Kidney (tissue), 14 donors: ENCODE data around the gene MACC1. TPM values are rescaled to one million over a fixed set of nuclear protein-coding genes. Genes with fewer than 3 reads are reported as not detected.
"Not testable (repeated sequence)": the region's sequence is repeated elsewhere in the genome, so short reads cannot be mapped to it uniquely, and the experiment has no call there.

ENCODE experiments used
- DNase-seq, 5 donors: peaks; one replicate each; pipeline ENCODE4 v3.0.0-alpha.2; 2013 to 2020
- FAIRE-seq: peaks from 2 replicates; lab custom pipeline; 2012; peaks lifted over from hg19 to GRCh38; lab: Jason Lieb, UNC
- H3K27ac ChIP-seq, 2 donors: one replicate each; pipeline ENCODE4 v1.7.0; 2013; ENCODE audit warnings: low read depth in 2 of 2, low read length in 2 of 2, inconsistent platforms in 1 of 2
- H3K27me3 ChIP-seq: one replicate; pipeline ENCODE4 v1.7.1; 2013; ENCODE audit warnings: low read length, inconsistent platforms; ENCODE audit not compliant: control insufficient read depth, insufficient read depth
- H3K36me3 ChIP-seq, 3 donors: one replicate each; pipeline versions ENCODE4 v1.7.0 to v1.7.1; 2013; ENCODE audit warnings: low read length in 3 of 3, control low read depth in 1 of 3, inconsistent platforms in 1 of 3; ENCODE audit not compliant: insufficient read depth in 3 of 3, control insufficient read depth in 2 of 3
- H3K4me1 ChIP-seq, 3 donors: one replicate each; pipeline versions ENCODE4 v1.7.0 to v1.7.1; 2013; ENCODE audit warnings: low read length in 3 of 3, inconsistent platforms in 1 of 3, low read depth in 1 of 3; ENCODE audit not compliant: control insufficient read depth in 2 of 3, insufficient read depth in 2 of 3
- H3K4me3 ChIP-seq, 3 donors: one replicate each; pipeline versions ENCODE4 v1.7.0 to v1.8.1; 2013; ENCODE audit warnings: low read length in 3 of 3, control low read depth in 1 of 3, inconsistent platforms in 1 of 3
- H3K9ac ChIP-seq, 3 donors: one replicate each; pipeline versions ENCODE4 v1.7.0 to v1.7.1; 2013; ENCODE audit warnings: low read length in 3 of 3, control low read depth in 1 of 3, inconsistent platforms in 1 of 3
- H3K9me3 ChIP-seq, 3 donors: one replicate each; pipeline versions ENCODE4 v1.7.0 to v1.7.1; 2013; ENCODE audit warnings: low read length in 3 of 3, control low read depth in 1 of 3, inconsistent platforms in 1 of 3; ENCODE audit not compliant: control insufficient read depth in 2 of 3, insufficient read depth in 1 of 3
- CTCF ChIP-seq: IDR thresholded peaks from 3 replicates; pipeline ENCODE4 v1.5.1; 2012; ENCODE audit warnings: mild to moderate bottlenecking, moderate library complexity, borderline replicate concordance; ENCODE audit not compliant: insufficient read depth; ENCODE audit errors: extremely low read depth
- intact Hi-C: fragments of 100-400 bp; cut with DNase I; formaldehyde crosslinking; loops from one replicate; pipeline ENCODE4 v1.11.1; 2022
- polyA plus RNA-seq: library from polyadenylated mRNA; stranded (reverse); fragments of 350-450 nt; fragmentation: Illumina TruSeq; extraction: RNeasy Lipid Tissue Mini Kit (QIAGEN cat#74804); gene quantifications from one replicate; pipeline ENCODE4 v1.2.3, GENCODE V29; 2014; ENCODE audit warnings: low read depth, low replicate concordance; ENCODE audit not compliant: insufficient read depth
- total RNA-seq: library from RNA; stranded (reverse); fragmentation: NEBNext Ultra II Directional; extraction: Animal tissue kit (Norgen Biotek cat#: 25700); gene quantifications from one replicate; pipeline ENCODE4 v1.2.1, GENCODE V29; 2021
- donor health status: control.
- donor health status: control.
- donor health status: control.
- donor health status: control.
- donor health status: control.
- donor health status: DM: yes; HTN: yes; CAD: no.
- donor health status: Normal renal cell carcinoma (clear cell type).

MACC1 gene
- total and polyA plus RNA-seq, 2 donors from 2014 or later, result 3.7 to 72.6 TPM

DNA sequence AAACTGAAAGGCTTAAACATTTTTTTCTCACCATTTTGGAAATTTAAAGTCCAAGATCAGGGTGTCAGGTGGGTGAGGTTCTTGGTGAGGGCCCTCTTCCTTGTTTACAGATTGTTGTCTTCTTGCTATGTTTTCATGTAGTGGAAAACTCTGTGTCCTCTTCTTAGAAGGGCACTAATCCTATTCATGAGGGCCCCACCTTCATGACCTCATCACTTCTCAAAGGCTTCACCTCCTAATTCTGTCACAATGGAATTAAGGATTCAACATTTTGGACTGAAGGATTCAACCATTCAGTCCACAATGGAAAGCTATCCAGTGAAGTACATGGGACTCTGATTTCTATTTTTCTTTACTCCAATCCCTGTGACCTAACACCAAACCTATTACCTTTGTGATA is 27.3 kb downstream of the MACC1 start:
- intact Hi-C loops, result no loop called here

DNA sequence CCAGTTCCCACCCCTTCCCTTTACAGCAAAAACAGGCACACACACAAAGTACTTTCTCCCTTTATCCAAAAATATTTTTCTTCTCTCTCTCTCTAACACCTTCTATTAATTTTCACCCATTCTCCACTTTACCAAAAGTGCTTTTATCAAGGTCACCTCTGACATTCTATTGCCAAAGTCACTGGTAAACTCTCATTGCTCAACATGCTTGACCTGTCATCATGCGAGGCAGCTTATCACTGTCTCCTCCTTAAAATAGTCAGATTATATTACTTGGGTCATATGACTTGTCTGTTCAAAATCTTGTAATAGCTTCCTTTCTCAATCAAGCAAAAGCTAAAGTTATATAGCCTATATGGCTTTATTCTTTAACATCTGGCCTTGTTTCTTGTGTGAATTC is 28.6 kb downstream of the MACC1 start:
- no peaks in the 10 kb centered on the region for H3K27me3 ChIP-seq
- H3K27ac ChIP-seq, result no peak overlapping the region
- H3K4me1 ChIP-seq, result peaks cover 0 to 2% (median 0%) of the 10 kb centered on the region in 3 donors
- no peak overlapping the region for H3K9ac ChIP-seq
- H3K9me3 ChIP-seq, result peaks cover 0 to 8% (median 0%) of the 10 kb centered on the region in 3 donors
- no peaks in the 10 kb centered on the region for H3K36me3 ChIP-seq
- no peak for TF ChIP-seq CTCF
- intact Hi-C loops, result no loop called here
- FAIRE-seq (no peak), DNase-seq (no peak)
- H3K4me3 ChIP-seq, result no peak overlapping the region

More for the DNA sequence above, 27.3 kb downstream of the MACC1 start:
- H3K9ac ChIP-seq, result no peak overlapping the region
- no peak overlapping the region for H3K4me3 ChIP-seq
- no peaks in the 10 kb centered on the region for H3K36me3 ChIP-seq
- no peak overlapping the region for H3K27ac ChIP-seq
- no peak for FAIRE-seq
- H3K27me3 ChIP-seq, result no peaks in the 10 kb centered on the region
- TF ChIP-seq CTCF, result no peak
- H3K4me1 ChIP-seq, result peaks cover 0 to 2% (median 0%) of the 10 kb centered on the region in 3 donors
- DNase-seq, result no peak
- H3K9me3 ChIP-seq, result peaks cover 0 to 8% (median 0%) of the 10 kb centered on the region in 3 donors

- H3K4me3 ChIP-seq, H3K27ac ChIP-seq, FAIRE-seq, H3K4me1 ChIP-seq, DNase-seq, H3K9ac ChIP-seq, H3K27me3 ChIP-seq, H3K9me3 ChIP-seq, intact Hi-C loops, H3K36me3 ChIP-seq: not testable (repeated sequence)
Observed at GRCh38 chr7:20187850-20188249, 29.3 kb downstream of the MACC1 start.

- peaks cover 0 to 8% (median 0%) of the 10 kb centered on the region in 3 donors for H3K9me3 ChIP-seq
- H3K36me3 ChIP-seq, result no peaks in the 10 kb centered on the region
- no peak for FAIRE-seq
- no peaks in the 10 kb centered on the region for H3K27me3 ChIP-seq
- H3K4me1 ChIP-seq, result no peaks in the 10 kb centered on the region
- no peak overlapping the region for H3K4me3 ChIP-seq
- no peak for TF ChIP-seq CTCF
- intact Hi-C loops, result no loop called here
- no peak overlapping the region for H3K27ac ChIP-seq
- no peak overlapping the region for H3K9ac ChIP-seq
- DNase-seq, result no peak
Observed at GRCh38 chr7:20185988-20186387, 31.2 kb downstream of the MACC1 start.
